LNCaP clone FGC (cell line): Measurements from ENCODE around the gene CHST3.

Experiments
- DNase-seq: peaks from one replicate; pipeline ENCODE4 v3.0.0-alpha.2; 2011; ENCODE audit warnings: low read depth
- H3K4me3 ChIP-seq: 2 replicates; pipeline ENCODE4 v1.5.1; 2011; ENCODE audit warnings: mild to moderate bottlenecking, low read depth, low read length, control low read depth
- TF ChIP-seq, protein P1 (sequence below): IDR thresholded peaks from 2 replicates; pipeline ENCODE4 v1.5.1; 2012; ENCODE audit warnings: mild to moderate bottlenecking; ENCODE audit not compliant: control insufficient read depth, insufficient read depth; ENCODE audit errors: extremely low read depth

Gene CHST3

DNA sequence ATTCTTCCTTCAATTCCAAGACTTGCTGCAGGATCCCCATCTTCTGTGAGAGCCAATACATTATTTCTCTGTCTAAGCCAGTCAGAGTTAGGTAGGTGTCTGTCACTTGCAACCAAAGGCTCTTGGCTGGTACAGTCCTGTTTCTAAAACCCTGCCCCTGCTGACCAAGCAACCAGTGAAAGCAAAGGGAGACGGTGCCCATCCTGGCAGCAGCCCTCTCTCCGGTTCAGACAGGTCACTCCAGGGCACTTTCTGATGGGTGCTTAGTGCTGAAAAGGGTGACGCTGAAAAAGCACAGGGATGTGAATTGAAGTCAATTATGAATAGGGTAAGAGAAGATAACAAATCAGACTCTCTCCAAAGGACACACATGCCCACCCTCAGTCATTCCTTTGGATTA is 86.7 kb downstream of the CHST3 start:
- TF ChIP-seq, protein P1, sequence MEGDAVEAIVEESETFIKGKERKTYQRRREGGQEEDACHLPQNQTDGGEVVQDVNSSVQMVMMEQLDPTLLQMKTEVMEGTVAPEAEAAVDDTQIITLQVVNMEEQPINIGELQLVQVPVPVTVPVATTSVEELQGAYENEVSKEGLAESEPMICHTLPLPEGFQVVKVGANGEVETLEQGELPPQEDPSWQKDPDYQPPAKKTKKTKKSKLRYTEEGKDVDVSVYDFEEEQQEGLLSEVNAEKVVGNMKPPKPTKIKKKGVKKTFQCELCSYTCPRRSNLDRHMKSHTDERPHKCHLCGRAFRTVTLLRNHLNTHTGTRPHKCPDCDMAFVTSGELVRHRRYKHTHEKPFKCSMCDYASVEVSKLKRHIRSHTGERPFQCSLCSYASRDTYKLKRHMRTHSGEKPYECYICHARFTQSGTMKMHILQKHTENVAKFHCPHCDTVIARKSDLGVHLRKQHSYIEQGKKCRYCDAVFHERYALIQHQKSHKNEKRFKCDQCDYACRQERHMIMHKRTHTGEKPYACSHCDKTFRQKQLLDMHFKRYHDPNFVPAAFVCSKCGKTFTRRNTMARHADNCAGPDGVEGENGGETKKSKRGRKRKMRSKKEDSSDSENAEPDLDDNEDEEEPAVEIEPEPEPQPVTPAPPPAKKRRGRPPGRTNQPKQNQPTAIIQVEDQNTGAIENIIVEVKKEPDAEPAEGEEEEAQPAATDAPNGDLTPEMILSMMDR: no peak
- no peak overlapping the region for H3K4me3 ChIP-seq
- DNase-seq: no peak

DNA sequence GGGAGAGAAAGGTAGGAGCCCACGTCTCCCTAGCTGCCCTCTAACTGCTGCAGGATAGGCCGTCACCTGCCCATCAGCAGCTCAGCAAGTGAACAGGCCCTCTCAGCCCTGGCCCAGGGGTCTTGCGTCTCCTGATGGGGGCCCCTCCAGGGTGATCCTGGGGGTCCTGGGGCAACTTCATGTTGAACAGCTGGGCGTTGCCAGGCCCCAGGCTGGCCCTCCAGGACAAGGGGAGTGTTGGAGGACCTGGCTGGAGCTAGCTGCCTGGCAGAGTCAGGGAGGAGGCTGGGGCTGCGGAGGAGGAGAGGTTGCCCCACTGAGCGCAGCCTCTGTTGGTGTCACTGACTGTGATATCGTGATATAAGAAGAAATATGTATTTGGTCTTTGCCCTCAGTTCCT is 89.5 kb downstream of the CHST3 start:
- DNase-seq: no peak
- TF ChIP-seq, protein P1: no peak
- H3K4me3 ChIP-seq: no peak overlapping the region

DNA sequence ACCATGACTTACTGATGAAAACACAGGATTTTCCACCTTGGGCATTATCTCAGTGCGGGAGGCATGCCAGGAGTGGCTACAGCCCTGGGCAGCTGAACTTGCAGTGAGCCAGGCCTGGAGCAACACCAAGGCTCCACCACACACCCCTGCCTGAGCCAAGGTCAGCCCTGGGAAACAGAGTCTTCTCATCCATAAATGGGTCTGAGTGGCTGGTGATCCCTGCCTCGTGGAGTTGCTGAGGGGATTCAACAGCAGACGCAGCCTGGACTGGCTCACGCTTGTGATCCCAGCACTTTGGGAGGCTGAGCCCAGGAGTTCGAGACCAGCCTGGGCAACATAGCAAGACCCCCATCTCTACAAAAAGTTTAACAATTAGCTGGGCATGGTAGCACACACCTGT is 91.9 kb downstream of the CHST3 start:
- H3K4me3 ChIP-seq: no peak overlapping the region
- no peak for DNase-seq
- TF ChIP-seq, protein P1: no peak

DNA sequence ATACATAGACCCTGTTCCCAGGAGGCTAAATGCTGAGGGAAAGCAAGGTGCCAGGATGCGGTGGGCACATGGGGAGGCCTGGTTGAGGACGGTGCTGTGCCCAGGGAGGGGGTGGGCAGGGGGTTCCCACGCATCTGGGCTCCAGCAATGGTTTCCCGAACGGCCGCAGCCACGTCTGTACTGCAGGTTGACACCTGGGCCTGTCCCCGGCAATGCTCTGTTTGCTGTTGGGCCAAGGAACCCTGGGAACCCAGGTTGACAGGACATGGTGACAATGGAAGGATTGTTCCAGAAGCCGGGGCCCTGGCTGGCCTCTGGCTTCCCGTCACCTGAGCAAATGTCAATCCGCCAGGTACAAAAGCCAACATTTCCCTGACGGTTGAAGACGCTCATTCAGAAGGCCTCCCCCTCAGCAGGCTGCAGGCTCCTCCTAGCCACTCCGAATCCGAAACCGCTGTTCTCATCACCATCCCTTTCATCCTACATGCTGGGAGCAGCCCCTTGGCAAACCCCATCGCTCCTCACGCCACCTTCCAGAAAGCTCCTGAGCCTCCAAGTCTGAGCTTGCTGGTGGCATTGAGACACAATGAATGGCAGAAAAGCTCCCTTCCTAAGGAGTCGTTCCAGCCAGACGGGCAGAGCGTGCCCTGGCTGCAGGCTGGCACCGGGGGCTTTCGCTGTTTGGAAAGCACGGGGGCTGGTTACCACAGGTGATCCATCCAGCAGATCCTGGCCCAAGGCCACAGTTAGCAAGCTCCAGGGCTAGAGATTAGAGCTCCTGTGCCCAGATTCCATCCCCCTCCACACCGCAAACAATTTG is 92.9 kb downstream of the CHST3 start:
- TF ChIP-seq, protein P1: no peak
- DNase-seq: no peak
- H3K4me3 ChIP-seq: no peak overlapping the region

DNA sequence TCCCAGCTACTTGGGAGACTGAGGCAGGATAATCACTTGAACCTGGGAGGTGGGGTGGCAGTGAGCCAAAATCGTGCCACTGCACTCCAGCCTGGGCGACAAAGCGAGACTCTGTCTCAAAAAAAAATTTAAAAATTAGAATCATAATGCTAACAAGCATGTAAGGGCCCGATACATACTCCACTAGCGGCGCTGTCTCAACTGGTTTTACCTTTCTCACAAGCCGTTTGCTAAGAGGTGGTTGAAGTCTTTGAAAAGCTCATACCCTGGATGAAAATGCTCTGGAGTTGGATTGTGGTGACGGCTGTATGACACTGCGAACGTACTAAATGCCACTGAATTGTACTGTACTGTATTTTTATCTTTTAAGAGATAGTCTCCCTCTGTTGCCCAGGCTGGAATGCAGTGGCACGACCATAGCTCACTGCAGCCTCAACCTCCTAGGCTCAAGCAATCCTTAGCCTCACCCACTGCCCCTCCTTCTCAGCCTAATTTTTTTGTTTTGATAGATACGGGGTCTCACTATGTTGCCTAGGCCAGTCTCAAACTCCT is 94.2 kb downstream of the CHST3 start:
- TF ChIP-seq, protein P1: no peak
- no peak for DNase-seq
- no peak overlapping the region for H3K4me3 ChIP-seq

DNA sequence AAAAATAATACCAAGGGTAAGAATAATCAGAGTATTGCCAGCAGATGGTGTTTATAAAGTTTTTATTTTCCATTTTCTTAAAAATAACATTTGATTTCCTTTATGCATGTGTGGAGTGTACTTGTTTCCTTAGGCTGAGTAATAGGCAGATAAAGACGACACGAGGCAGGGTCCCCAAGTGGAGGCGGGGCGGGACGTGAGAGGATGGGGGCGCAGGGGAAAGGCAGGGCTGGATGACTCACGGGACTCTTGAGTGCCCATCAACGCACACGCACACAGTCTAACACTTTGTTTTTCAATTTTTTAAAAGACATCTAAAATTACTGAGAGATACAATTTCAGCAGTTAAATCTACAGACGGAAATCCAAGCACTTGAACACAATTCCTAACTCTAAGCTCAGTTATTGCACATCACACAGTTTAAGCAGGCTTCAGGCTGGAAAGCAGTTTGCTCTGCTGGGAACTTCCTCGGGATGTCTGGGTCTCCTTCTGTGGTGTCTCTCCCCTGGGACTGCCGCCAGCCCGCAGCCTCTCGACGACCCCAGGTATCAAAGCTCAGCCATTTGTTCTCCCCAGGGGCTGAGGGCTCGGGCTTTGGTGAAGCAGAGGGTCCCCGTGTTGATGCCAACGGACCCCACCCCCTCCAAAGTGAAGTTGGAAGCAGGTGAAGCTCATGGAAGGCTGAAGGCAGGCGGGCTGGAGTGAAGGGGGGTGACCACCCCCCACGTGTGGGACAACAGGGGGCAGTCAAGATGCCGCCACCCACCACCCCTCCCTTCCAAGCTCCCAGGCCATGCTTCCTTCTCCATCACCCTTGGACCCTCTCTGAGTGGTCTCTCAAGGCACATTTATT is 95.0 kb downstream of the CHST3 start:
- no peak overlapping the region for H3K4me3 ChIP-seq
- DNase-seq: no peak
- TF ChIP-seq, protein P1: no peak
